A673 (cell line): ENCODE results near the gene USF2. TPM values are rescaled to one million over a fixed set of nuclear protein-coding genes. Genes with fewer than 3 reads are reported as not detected.

Experiments
- BruUV-seq: library from RNA; stranded (reverse); fragments of 400-500 nt; replicated peaks from 2 replicates; lab custom pipeline; 2021; lab: Mats Ljungman, UMichigan
- CTCF ChIA-PET: fragments of 300-600 bp; sonication (Branson Sonifier 250); formaldehyde crosslinking; loops from one replicate; lab custom pipeline; 2022; ENCODE audit warnings: antibody characterized with exemption; lab: Charles Lee
- POLR2A ChIA-PET: fragments of 300-600 bp; sonication (Branson Sonifier 250); formaldehyde crosslinking; loops from one replicate; lab custom pipeline; 2022; ENCODE audit warnings: antibody characterized with exemption; ENCODE audit not compliant: low non-redundant PET; lab: Charles Lee
- DNase-seq: peaks from one replicate; pipeline ENCODE4 v3.0.0-alpha.2; 2015; ENCODE audit warnings: low spot score
- H3K27ac ChIP-seq: fragments of 200-600 bp; sonication (generic); 2 replicates; pipeline ENCODE4 v1.5.1; 2016; ENCODE audit warnings: mixed run types, low read depth, mild to moderate bottlenecking, mixed read lengths, antibody characterized with exemption, low read length; ENCODE audit not compliant: poor library complexity, severe bottlenecking
- H3K27me3 ChIP-seq: fragments of 200-600 bp; sonication (generic); replicated peaks from 2 replicates; pipeline ENCODE4 v1.6.1; 2017; ENCODE audit warnings: mixed run types, low read depth, mild to moderate bottlenecking, mixed read lengths, antibody characterized with exemption, low read length; ENCODE audit not compliant: insufficient read depth, poor library complexity
- H3K36me3 ChIP-seq: fragments of 200-600 bp; sonication (generic); 2 replicates; pipeline ENCODE4 v1.6.1; 2016; ENCODE audit warnings: mixed run types, mild to moderate bottlenecking, mixed read lengths, antibody characterized with exemption, low read length; ENCODE audit not compliant: insufficient read depth, poor library complexity, severe bottlenecking
- H3K4me1 ChIP-seq: fragments of 200-600 bp; sonication (generic); 2 replicates; pipeline ENCODE4 v1.6.1; 2017; ENCODE audit warnings: mixed run types, mild to moderate bottlenecking, mixed read lengths, antibody characterized with exemption, low read length; ENCODE audit not compliant: insufficient read depth, poor library complexity, severe bottlenecking
- H3K4me3 ChIP-seq: fragments of 200-600 bp; sonication (generic); 2 replicates; pipeline ENCODE4 v1.5.1; 2016; ENCODE audit warnings: low read depth, mixed run types, mild to moderate bottlenecking, mixed read lengths, low read length; ENCODE audit not compliant: poor library complexity, severe bottlenecking
- H3K9me3 ChIP-seq: fragments of 200-600 bp; sonication (generic); 2 replicates; pipeline ENCODE4 v1.6.1; 2016; ENCODE audit warnings: mixed run types, low read depth, mild to moderate bottlenecking, mixed read lengths, antibody characterized with exemption, low read length; ENCODE audit not compliant: poor library complexity, severe bottlenecking
- EZH2 ChIP-seq: fragments of 200-600 bp; sonication (generic); IDR thresholded peaks from 2 replicates; pipeline ENCODE4 v1.6.1; 2017; ENCODE audit warnings: borderline replicate concordance, low read depth, mild to moderate bottlenecking, mixed read lengths, antibody characterized with exemption, low read length; ENCODE audit not compliant: poor library complexity, severe bottlenecking
- intact Hi-C: fragments of 100-400 bp; cut with micrococcal nuclease; formaldehyde crosslinking; loops from one replicate; pipeline ENCODE4 v1.10.0; 2022; ENCODE audit not compliant: unreplicated experiment
- total RNA-seq: library from RNA; stranded (reverse); gene quantifications from 2 replicates; pipeline ENCODE4 v1.2.3, GENCODE V29; 2021
- TF ChIP-seq, protein P1 (sequence below): fragments of 300-800, 200-600 bp; sonication (generic); conservative IDR thresholded peaks from 2 replicates; pipeline ENCODE4 v1.5.1; 2017; ENCODE audit warnings: low read depth, mild to moderate bottlenecking, antibody characterized with exemption, low read length, moderate library complexity, mixed read lengths

Gene USF2
- total RNA-seq, 1 experiment from 2014 or later, result 82.0 TPM

DNA sequence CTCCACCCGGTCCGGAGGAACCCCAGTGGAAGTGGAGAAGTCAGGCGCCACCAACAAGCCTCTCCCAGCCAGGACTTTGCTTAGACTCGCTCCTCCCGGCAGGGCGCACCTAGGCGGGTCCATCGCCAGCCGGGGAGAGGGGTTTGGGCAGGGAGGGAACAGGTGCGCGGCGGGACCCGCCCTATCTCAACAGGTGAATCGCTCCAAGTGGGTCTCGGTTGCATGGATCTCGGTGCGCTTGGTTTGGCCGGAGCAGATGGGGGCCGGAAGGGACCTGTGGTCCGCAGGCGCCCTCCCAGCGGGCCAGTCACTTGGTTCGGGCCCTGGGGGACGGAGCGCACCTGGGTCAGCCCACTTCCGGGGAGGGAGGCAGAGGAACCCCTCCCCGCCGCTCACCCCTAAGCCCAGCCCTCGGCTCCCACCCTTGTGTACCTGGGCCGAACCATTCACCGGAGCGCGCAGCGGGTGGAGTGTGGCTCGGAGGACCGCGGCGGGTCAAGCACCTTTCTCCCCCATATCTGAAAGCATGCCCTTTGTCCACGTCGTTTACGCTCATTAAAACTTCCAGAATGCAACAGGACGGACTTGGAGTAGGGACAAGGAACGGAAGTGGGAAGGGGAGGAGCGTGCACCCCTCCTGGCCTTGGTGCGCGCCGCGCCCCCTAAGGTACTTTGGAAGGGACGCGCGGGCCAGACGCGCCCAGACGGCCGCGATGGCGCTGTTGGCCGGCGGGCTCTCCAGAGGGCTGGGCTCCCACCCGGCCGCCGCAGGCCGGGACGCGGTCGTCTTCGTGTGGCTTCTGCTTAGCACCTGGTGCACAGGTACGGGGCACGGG, 20.2 kb upstream of the USF2 start, which contains the start of gene LSR:
Gene LSR, plus strand, starts transcription at position 693 of the 836 bp plus-strand sequence. Its CDS starts 21 bp downstream, at position 714.
- intact Hi-C loops, result loop anchor here (10.0 kb wide), 1 partner anchor 94 kb away; the partner anchor contains the start of gene FXYD5
- Histone ChIP-seq H3K4me3 (peak within 1 kb of the TSS; percentile 19), H3K27ac (no peak within 1 kb of the TSS), H3K27me3 (peaks cover 64% of the 10 kb centered on the region), H3K9me3 (no peaks in the 10 kb centered on the region), H3K4me1 (no peaks in the 10 kb centered on the region), H3K36me3 (no peaks in the 10 kb centered on the region)
- TF ChIP-seq, protein P1, sequence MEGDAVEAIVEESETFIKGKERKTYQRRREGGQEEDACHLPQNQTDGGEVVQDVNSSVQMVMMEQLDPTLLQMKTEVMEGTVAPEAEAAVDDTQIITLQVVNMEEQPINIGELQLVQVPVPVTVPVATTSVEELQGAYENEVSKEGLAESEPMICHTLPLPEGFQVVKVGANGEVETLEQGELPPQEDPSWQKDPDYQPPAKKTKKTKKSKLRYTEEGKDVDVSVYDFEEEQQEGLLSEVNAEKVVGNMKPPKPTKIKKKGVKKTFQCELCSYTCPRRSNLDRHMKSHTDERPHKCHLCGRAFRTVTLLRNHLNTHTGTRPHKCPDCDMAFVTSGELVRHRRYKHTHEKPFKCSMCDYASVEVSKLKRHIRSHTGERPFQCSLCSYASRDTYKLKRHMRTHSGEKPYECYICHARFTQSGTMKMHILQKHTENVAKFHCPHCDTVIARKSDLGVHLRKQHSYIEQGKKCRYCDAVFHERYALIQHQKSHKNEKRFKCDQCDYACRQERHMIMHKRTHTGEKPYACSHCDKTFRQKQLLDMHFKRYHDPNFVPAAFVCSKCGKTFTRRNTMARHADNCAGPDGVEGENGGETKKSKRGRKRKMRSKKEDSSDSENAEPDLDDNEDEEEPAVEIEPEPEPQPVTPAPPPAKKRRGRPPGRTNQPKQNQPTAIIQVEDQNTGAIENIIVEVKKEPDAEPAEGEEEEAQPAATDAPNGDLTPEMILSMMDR, result no peak
- peak; percentile 5 for TF ChIP-seq EZH2
- CTCF ChIA-PET, result no interaction called here
- no TSS peak for BruUV-seq
- no peak for DNase-seq
- POLR2A ChIA-PET, result no interaction called here

- H3K27ac ChIP-seq, result no peak overlapping the region
- H3K4me3 ChIP-seq, result peak overlapping the region; percentile 19
- no peaks in the 10 kb centered on the region for H3K4me1 ChIP-seq
- peak; percentile 12 for TF ChIP-seq EZH2
- TF ChIP-seq, protein P1, result no peak
- H3K27me3 ChIP-seq, result peaks cover 64% of the 10 kb centered on the region
- BruUV-seq, result no TSS peak
- H3K9me3 ChIP-seq, result no peaks in the 10 kb centered on the region
- ChIA-PET POLR2A (no interaction called here), CTCF (no interaction called here)
- no peak for DNase-seq
- intact Hi-C loops, result loop anchor here (10.0 kb wide), 1 partner anchor 94 kb away; the partner anchor contains the start of gene FXYD5
- H3K36me3 ChIP-seq, result no peaks in the 10 kb centered on the region
These were observed 19.5 kb upstream of the USF2 start for GRCh38 chr19:35249146-35249847.

- no peak overlapping the region for H3K4me3 ChIP-seq
- ChIA-PET POLR2A (no interaction called here), CTCF (interaction anchor here (0.5 kb wide), 1 partner anchor 109 kb away, joined by 3 read pairs; no protein-coding TSS in a partner anchor)
- H3K36me3 ChIP-seq, result no peaks in the 10 kb centered on the region
- no peak for DNase-seq
- BruUV-seq, result no TSS peak
- intact Hi-C loops, result loop anchor here (10.0 kb wide), 1 partner anchor 95 kb away; the partner anchor contains the start of gene FXYD5
- H3K4me1 ChIP-seq, result no peaks in the 10 kb centered on the region
- H3K27me3 ChIP-seq, result peaks cover 60% of the 10 kb centered on the region
- no peaks in the 10 kb centered on the region for H3K9me3 ChIP-seq
- TF ChIP-seq, protein P1, result no peak
- TF ChIP-seq EZH2, result no peak
- no peak overlapping the region for H3K27ac ChIP-seq
These were observed 18.7 kb upstream of the USF2 start for GRCh38 chr19:35249848-35250711.
